ENCODE results near the gene AKAIN1.

- no peak for TF ChIP-seq CTCF (conservative IDR thresholded peaks at IDR 0.05; ENCODE audit: low read depth in 2 of 2)
- TF ChIP-seq, protein P1, sequence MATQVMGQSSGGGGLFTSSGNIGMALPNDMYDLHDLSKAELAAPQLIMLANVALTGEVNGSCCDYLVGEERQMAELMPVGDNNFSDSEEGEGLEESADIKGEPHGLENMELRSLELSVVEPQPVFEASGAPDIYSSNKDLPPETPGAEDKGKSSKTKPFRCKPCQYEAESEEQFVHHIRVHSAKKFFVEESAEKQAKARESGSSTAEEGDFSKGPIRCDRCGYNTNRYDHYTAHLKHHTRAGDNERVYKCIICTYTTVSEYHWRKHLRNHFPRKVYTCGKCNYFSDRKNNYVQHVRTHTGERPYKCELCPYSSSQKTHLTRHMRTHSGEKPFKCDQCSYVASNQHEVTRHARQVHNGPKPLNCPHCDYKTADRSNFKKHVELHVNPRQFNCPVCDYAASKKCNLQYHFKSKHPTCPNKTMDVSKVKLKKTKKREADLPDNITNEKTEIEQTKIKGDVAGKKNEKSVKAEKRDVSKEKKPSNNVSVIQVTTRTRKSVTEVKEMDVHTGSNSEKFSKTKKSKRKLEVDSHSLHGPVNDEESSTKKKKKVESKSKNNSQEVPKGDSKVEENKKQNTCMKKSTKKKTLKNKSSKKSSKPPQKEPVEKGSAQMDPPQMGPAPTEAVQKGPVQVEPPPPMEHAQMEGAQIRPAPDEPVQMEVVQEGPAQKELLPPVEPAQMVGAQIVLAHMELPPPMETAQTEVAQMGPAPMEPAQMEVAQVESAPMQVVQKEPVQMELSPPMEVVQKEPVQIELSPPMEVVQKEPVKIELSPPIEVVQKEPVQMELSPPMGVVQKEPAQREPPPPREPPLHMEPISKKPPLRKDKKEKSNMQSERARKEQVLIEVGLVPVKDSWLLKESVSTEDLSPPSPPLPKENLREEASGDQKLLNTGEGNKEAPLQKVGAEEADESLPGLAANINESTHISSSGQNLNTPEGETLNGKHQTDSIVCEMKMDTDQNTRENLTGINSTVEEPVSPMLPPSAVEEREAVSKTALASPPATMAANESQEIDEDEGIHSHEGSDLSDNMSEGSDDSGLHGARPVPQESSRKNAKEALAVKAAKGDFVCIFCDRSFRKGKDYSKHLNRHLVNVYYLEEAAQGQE (IDR thresholded peaks at IDR 0.05; ENCODE audit: unreplicated experiment): no peak
- TF ChIP-seq POLR2AphosphoS5 (IDR thresholded peaks at IDR 0.05; ENCODE audit: low read depth): no peak
- TF ChIP-seq EZH2phosphoT487 (IDR thresholded peaks at IDR 0.05; ENCODE audit: unreplicated experiment): no peak
- no peak for TF ChIP-seq NANOG (IDR thresholded peaks at IDR 0.05; ENCODE audit: borderline replicate concordance)
- TF ChIP-seq EZH2 (IDR thresholded peaks at IDR 0.05; ENCODE audit: low read depth, unreplicated experiment): no peak
- TF ChIP-seq CREB1 (CRISPR knock-in tag; IDR thresholded peaks at IDR 0.05; ENCODE audit: low read depth): no peak
- TF ChIP-seq JUNB (IDR thresholded peaks at IDR 0.05; ENCODE audit: unreplicated experiment): no peak
- no peak for TF ChIP-seq ETS1 (IDR thresholded peaks at IDR 0.05)
- no peak for TF ChIP-seq STAT1 (IDR thresholded peaks at IDR 0.05; ENCODE audit: unreplicated experiment)
- TF ChIP-seq ZNF462 (CRISPR knock-in tag; IDR thresholded peaks at IDR 0.05): no peak
- TF ChIP-seq ZNF331 (CRISPR knock-in tag; IDR thresholded peaks at IDR 0.05; ENCODE audit: low read depth): no peak
Measured at GRCh38 chr18:5158172-5158571, 38.9 kb downstream of the AKAIN1 start.

Data from GM23338 (cell line).